Caki2 (cell line): ENCODE data around the gene ATAD1. TPM values are rescaled to one million over a fixed set of nuclear protein-coding genes. Genes with fewer than 3 reads are reported as not detected.
"Not testable (repeated sequence)": the region's sequence is repeated elsewhere in the genome, so short reads cannot be mapped to it uniquely, and the experiment has no call there.

ENCODE experiments used
- DNase-seq: peaks from one replicate; pipeline ENCODE4 v3.0.0-alpha.2; 2015; ENCODE audit warnings: low read depth
- in situ Hi-C: cut with HindIII; loops from 2 replicates; pipeline ENCODE4 v1.10.0; 2016; ENCODE audit warnings: low sequenced_read_pairs, low pct_unique_long_range_greater_than_20kb, mixed read lengths
- total RNA-seq: library from RNA; depleted of rRNA; stranded (reverse); fragments of >200 nt; shearing (Covaris generic); gene quantifications from 2 replicates; pipeline ENCODE4 v1.2.3, GENCODE V29; 2014; ENCODE audit warnings: low replicate concordance; rRNA removed

ATAD1 gene
- total RNA-seq: 22.6 and 37.7 TPM in 2 replicates

GRCh38 chr10:87817609-87818504 lies at the start of gene ATAD1:
Gene ATAD1 (minus strand): TSS chr10:87818226. CDS start chr10:87814599, 3,627 bp downstream.
- peak; percentile 92 for DNase-seq
- in situ Hi-C loops: loop anchor here (10.0 kb wide), 1 partner anchor 83 kb away; no protein-coding TSS in a partner anchor

- no peak for DNase-seq
- in situ Hi-C loops: loop anchor here (25.0 kb wide), 1 partner anchor 695 kb away; no protein-coding TSS in a partner anchor
Measured at GRCh38 chr10:87867453-87867852, 49.4 kb upstream of the ATAD1 start.

DNA sequence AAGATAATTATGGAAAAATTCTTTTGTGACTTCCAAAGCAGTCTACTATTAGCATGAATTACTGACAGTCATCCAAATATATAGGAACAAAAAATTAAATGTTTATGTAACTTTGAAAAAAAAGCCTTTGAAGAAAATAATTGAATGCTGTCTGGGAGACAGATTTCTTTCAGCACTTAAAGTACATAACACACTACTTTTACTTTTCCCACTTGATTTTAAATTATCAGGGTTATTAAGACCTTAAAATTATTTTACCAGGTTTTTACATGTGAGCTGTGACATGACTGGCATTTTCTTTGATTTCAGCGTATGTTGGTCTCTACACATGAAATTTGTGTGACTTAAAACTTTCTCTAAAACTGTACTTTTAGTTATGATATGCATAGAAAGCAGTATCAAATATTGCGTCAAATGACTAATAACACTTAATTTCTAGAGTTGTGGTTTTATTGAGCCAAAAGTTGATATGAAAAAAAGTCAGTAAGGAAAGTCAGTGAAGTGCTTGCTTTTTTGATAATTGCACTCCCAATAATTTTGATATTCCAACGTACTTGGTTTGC lies 48.5 kb upstream of the ATAD1 start:
- peak; percentile 17 for DNase-seq
- in situ Hi-C loops: loop anchor here (25.0 kb wide), 1 partner anchor 696 kb away; no protein-coding TSS in a partner anchor

- in situ Hi-C loops: loop anchor here (25.0 kb wide), 1 partner anchor 697 kb away; no protein-coding TSS in a partner anchor
- DNase-seq: peak; percentile 35
Measured at GRCh38 chr10:87865241-87865881, 47.3 kb upstream of the ATAD1 start.

DNA sequence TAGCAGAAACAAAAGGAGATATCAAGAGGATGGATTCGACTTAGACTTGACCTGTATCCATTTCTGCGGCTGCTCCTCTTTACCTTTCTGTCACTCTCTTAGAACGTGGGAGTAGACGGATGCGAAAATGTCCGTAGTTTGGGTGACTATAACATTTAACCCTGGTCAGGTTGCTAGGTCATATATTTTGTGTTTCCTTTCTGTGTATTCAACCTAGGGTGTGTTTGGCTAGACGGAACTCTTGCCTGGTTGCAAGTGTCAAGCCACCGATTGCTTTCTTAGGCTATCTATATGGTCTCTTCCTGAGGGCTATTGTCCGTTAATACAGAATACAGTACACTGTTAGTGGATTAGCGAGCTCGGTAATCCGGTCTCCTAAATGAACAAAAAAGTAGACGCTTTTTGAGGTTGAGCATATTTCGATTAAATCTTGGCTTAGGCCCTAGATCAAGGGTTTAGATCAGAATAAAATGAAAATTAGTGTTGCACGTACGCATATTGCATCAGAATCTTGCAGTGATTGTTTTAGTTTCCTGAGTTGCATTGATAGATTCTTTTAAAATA lies 46.6 kb upstream of the ATAD1 start:
- in situ Hi-C loops: loop anchor here (25.0 kb wide), 1 partner anchor 698 kb away; no protein-coding TSS in a partner anchor
- peak; percentile 49 for DNase-seq

DNA sequence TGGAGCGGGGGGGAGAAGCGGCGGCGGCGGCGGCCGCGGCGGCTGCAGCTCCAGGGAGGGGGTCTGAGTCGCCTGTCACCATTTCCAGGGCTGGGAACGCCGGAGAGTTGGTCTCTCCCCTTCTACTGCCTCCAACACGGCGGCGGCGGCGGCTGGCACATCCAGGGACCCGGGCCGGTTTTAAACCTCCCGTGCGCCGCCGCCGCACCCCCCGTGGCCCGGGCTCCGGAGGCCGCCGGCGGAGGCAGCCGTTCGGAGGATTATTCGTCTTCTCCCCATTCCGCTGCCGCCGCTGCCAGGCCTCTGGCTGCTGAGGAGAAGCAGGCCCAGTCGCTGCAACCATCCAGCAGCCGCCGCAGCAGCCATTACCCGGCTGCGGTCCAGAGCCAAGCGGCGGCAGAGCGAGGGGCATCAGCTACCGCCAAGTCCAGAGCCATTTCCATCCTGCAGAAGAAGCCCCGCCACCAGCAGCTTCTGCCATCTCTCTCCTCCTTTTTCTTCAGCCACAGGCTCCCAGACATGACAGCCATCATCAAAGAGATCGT lies 46.0 kb upstream of the ATAD1 start:
- in situ Hi-C loops: loop anchor here (25.0 kb wide), 1 partner anchor 698 kb away; no protein-coding TSS in a partner anchor
- DNase-seq: not testable (repeated sequence)

DNA sequence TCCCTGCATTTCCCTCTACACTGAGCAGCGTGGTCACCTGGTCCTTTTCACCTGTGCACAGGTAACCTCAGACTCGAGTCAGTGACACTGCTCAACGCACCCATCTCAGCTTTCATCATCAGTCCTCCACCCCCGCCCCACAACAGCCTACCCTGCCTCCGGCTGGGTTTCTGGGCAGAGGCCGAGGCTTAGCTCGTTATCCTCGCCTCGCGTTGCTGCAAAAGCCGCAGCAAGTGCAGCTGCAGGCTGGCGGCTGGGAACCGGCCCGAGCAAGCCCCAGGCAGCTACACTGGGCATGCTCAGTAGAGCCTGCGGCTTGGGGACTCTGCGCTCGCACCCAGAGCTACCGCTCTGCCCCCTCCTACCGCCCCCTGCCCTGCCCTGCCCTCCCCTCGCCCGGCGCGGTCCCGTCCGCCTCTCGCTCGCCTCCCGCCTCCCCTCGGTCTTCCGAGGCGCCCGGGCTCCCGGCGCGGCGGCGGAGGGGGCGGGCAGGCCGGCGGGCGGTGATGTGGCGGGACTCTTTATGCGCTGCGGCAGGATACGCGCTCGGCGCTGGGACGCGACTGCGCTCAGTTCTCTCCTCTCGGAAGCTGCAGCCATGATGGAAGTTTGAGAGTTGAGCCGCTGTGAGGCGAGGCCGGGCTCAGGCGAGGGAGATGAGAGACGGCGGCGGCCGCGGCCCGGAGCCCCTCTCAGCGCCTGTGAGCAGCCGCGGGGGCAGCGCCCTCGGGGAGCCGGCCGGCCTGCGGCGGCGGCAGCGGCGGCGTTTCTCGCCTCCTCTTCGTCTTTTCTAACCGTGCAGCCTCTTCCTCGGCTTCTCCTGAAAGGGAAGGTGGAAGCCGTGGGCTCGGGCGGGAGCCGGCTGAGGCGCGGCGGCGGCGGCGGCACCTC lies 45.3 kb upstream of the ATAD1 start, which contains the start of the genes KLLN and PTEN:
Gene KLLN (minus strand): TSS at position 481 of the 891 bp plus-strand sequence. CDS start 1,046 bp downstream, outside the sequence.
Gene PTEN (plus strand): TSS at position 573 of the 891 bp plus-strand sequence. CDS start 845 bp downstream, outside the sequence.
- in situ Hi-C loops: loop anchor here (25.0 kb wide), 1 partner anchor 699 kb away; no protein-coding TSS in a partner anchor
- DNase-seq: peak; percentile 87

- no peak for DNase-seq
- in situ Hi-C loops: loop anchor here (25.0 kb wide), 1 partner anchor 700 kb away; no protein-coding TSS in a partner anchor
Measured at GRCh38 chr10:87862679-87863052, 44.6 kb upstream of the ATAD1 start.

GRCh38 chr10:87861953-87862678 lies 44.1 kb upstream of the ATAD1 start:
- peak; percentile 97 for DNase-seq
- in situ Hi-C loops: loop anchor here (25.0 kb wide), 1 partner anchor 700 kb away; no protein-coding TSS in a partner anchor

DNA sequence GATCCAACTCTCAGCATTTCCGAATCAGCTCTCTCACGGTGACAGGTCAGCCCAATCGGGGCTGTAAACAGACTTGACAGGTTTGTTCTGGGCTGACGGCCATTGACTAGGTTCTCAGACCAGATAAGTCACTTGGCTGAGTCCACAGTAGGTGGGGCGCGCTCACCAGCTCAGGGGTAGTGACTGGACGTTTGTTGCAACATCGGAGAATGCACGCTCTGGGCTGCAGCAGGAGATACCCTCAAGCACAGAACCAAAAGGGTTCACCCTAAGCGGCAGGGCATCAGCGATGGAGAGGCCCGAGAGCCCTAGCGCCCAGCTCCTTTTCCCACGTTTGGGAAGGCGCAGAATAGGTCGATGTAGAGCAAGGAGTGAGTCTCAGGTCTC lies 43.5 kb upstream of the ATAD1 start:
- in situ Hi-C loops: loop anchor here (25.0 kb wide), 1 partner anchor 701 kb away; no protein-coding TSS in a partner anchor
- no peak for DNase-seq

DNA sequence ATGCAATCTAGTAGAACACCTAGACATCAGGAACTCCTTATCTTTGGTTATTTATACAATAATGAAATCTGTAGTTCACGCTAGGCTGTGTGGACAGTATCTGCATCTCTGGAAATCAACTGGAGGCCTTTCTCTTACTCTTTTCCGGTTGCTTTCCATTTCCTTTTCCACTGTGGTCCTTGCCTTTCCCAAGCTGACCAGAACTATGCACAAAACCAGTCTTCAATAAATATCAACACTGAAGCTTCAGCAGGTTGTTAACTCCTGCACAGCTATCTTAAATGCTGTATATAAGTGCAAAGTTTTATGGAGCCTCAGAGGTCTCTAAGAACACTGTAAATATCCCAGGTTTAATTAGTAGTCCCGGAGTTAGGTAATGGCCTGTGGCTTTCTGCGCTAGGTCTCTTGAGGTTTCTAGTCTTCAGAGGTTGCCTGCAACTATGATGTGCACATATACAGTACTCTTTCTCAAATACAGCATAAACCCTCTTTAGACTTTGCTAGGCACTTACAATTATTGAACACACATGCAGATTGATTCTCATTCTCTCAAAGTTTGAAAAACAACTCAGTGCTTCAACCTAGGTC lies 42.9 kb upstream of the ATAD1 start:
- in situ Hi-C loops: loop anchor here (25.0 kb wide), 1 partner anchor 701 kb away; no protein-coding TSS in a partner anchor
- DNase-seq: no peak

- in situ Hi-C loops: loop anchor here (25.0 kb wide), 1 partner anchor 702 kb away; no protein-coding TSS in a partner anchor
- peak; percentile 76 for DNase-seq
Measured at GRCh38 chr10:87860156-87860795, 42.2 kb upstream of the ATAD1 start.

- in situ Hi-C loops: loop anchor here (25.0 kb wide), 1 partner anchor 707 kb away; no protein-coding TSS in a partner anchor
- DNase-seq: not testable (repeated sequence)
Measured at GRCh38 chr10:87855665-87856064, 37.6 kb upstream of the ATAD1 start.

GRCh38 chr10:87855247-87855646 lies 37.2 kb upstream of the ATAD1 start:
- not testable (repeated sequence) for DNase-seq
- in situ Hi-C loops: loop anchor here (25.0 kb wide), 1 partner anchor 707 kb away; no protein-coding TSS in a partner anchor

- no peak for DNase-seq
- in situ Hi-C loops: loop anchor here (25.0 kb wide), 1 partner anchor 710 kb away; no protein-coding TSS in a partner anchor
Measured at GRCh38 chr10:87852089-87852488, 34.1 kb upstream of the ATAD1 start.
